Measurements from ENCODE around the gene RFTN1. TPM values are rescaled to one million over a fixed set of nuclear protein-coding genes. Genes with fewer than 3 reads are reported as not detected.
A peak's percentile ranks its signal among the peaks of the same experiment; 100 is the strongest.

Gene RFTN1
- total and polyA plus RNA-seq, 9 of the 15 experiments (the other 6 are each of a cell fraction or from before 2014, with no cell fraction given): 0.08 to 0.51 (median 0.11) TPM; not detected in 6

- FAIRE-seq: no peak
- H3K9me1 ChIP-seq (ENCODE audit: control insufficient read depth, insufficient read depth, low read length): no peaks in the 10 kb centered on the region
- H3K79me2 ChIP-seq (ENCODE audit: control insufficient read depth, insufficient read depth, low read length): no peaks in the 10 kb centered on the region
- in situ Hi-C loops (cut with MboI): no loop called here
- H2AFZ ChIP-seq (ENCODE audit: low read depth, low read length): no peak overlapping the region
- H4K20me1 ChIP-seq (replicated peaks; ENCODE audit: control insufficient read depth, insufficient read depth, low read length): no peaks in the 10 kb centered on the region
- ChIA-PET POLR2A (interaction anchor here (0.5 to 1.0 kb wide), 2 partner anchors 8 to 15 kb away, joined by 3 to 6 read pairs; no protein-coding TSS in a partner anchor), CTCF (ENCODE audit: low intra/inter-chr PET ratio) (no interaction called here)
- no peak overlapping the region for H3K4me3 ChIP-seq
- ATAC-seq: no peak
- BruUV-seq (replicated peaks): no TSS peak
- 0% methylated on average over 2 of the region's 2 CpGs for WGBS (ENCODE audit: insufficient coverage, low coverage, missing lambda C conversion rate)
- no peak for DNase-seq (ENCODE audit: extremely low read depth in 1 of 4, low spot score in 3 of 4)
- no peak overlapping the region for H3K9ac ChIP-seq (ENCODE audit: insufficient read depth in 1 of 2, low read depth in 2 of 2, low read length in 2 of 2)
- H3K27me3 ChIP-seq (ENCODE audit: control insufficient read depth in 2 of 2, insufficient read depth in 2 of 2, low read length in 2 of 2): peaks cover 0 to 9% of the 10 kb centered on the region in 2 experiments; a peak in 3 of 5 replicates
- intact Hi-C loops (cut with micrococcal nuclease): no loop called here
- H3K27ac ChIP-seq (ENCODE audit: extremely low read depth, low read depth, low read length): no peak overlapping the region
- H3K4me2 ChIP-seq (ENCODE audit: insufficient read depth, low read length): no peak overlapping the region
- H3K9me3 ChIP-seq (replicated peaks; ENCODE audit: control insufficient read depth, insufficient read depth, low read depth, low read length): no peaks in the 10 kb centered on the region
- no peak for TF ChIP-seq ZSCAN32 (CRISPR knock-in tag; IDR thresholded peaks at IDR 0.05)
- no peak for TF ChIP-seq PCBP2 (IDR thresholded peaks at IDR 0.05; ENCODE audit: low read depth, low read length, poor library complexity, severe bottlenecking)
- TF ChIP-seq NR0B1 (IDR thresholded peaks at IDR 0.05; ENCODE audit: partially characterized antibody): no peak
- no peak for TF ChIP-seq MTA1 (IDR thresholded peaks at IDR 0.05; ENCODE audit: borderline replicate concordance)
- TF ChIP-seq, protein P1, sequence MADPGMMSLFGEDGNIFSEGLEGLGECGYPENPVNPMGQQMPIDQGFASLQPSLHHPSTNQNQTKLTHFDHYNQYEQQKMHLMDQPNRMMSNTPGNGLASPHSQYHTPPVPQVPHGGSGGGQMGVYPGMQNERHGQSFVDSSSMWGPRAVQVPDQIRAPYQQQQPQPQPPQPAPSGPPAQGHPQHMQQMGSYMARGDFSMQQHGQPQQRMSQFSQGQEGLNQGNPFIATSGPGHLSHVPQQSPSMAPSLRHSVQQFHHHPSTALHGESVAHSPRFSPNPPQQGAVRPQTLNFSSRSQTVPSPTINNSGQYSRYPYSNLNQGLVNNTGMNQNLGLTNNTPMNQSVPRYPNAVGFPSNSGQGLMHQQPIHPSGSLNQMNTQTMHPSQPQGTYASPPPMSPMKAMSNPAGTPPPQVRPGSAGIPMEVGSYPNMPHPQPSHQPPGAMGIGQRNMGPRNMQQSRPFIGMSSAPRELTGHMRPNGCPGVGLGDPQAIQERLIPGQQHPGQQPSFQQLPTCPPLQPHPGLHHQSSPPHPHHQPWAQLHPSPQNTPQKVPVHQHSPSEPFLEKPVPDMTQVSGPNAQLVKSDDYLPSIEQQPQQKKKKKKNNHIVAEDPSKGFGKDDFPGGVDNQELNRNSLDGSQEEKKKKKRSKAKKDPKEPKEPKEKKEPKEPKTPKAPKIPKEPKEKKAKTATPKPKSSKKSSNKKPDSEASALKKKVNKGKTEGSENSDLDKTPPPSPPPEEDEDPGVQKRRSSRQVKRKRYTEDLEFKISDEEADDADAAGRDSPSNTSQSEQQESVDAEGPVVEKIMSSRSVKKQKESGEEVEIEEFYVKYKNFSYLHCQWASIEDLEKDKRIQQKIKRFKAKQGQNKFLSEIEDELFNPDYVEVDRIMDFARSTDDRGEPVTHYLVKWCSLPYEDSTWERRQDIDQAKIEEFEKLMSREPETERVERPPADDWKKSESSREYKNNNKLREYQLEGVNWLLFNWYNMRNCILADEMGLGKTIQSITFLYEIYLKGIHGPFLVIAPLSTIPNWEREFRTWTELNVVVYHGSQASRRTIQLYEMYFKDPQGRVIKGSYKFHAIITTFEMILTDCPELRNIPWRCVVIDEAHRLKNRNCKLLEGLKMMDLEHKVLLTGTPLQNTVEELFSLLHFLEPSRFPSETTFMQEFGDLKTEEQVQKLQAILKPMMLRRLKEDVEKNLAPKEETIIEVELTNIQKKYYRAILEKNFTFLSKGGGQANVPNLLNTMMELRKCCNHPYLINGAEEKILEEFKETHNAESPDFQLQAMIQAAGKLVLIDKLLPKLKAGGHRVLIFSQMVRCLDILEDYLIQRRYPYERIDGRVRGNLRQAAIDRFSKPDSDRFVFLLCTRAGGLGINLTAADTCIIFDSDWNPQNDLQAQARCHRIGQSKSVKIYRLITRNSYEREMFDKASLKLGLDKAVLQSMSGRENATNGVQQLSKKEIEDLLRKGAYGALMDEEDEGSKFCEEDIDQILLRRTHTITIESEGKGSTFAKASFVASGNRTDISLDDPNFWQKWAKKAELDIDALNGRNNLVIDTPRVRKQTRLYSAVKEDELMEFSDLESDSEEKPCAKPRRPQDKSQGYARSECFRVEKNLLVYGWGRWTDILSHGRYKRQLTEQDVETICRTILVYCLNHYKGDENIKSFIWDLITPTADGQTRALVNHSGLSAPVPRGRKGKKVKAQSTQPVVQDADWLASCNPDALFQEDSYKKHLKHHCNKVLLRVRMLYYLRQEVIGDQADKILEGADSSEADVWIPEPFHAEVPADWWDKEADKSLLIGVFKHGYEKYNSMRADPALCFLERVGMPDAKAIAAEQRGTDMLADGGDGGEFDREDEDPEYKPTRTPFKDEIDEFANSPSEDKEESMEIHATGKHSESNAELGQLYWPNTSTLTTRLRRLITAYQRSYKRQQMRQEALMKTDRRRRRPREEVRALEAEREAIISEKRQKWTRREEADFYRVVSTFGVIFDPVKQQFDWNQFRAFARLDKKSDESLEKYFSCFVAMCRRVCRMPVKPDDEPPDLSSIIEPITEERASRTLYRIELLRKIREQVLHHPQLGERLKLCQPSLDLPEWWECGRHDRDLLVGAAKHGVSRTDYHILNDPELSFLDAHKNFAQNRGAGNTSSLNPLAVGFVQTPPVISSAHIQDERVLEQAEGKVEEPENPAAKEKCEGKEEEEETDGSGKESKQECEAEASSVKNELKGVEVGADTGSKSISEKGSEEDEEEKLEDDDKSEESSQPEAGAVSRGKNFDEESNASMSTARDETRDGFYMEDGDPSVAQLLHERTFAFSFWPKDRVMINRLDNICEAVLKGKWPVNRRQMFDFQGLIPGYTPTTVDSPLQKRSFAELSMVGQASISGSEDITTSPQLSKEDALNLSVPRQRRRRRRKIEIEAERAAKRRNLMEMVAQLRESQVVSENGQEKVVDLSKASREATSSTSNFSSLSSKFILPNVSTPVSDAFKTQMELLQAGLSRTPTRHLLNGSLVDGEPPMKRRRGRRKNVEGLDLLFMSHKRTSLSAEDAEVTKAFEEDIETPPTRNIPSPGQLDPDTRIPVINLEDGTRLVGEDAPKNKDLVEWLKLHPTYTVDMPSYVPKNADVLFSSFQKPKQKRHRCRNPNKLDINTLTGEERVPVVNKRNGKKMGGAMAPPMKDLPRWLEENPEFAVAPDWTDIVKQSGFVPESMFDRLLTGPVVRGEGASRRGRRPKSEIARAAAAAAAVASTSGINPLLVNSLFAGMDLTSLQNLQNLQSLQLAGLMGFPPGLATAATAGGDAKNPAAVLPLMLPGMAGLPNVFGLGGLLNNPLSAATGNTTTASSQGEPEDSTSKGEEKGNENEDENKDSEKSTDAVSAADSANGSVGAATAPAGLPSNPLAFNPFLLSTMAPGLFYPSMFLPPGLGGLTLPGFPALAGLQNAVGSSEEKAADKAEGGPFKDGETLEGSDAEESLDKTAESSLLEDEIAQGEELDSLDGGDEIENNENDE (IDR thresholded peaks at IDR 0.05; ENCODE audit: low read depth, low read length): no peak
- TF ChIP-seq FOXA3 (CRISPR knock-in tag; conservative IDR thresholded peaks at IDR 0.05 in 1 of 2, IDR thresholded peaks at IDR 0.05 in 1 of 2): peak in 1 of 2 experiments; percentile 65; a peak in 2 of 4 replicates
- no peaks in the 10 kb centered on the region for H3K36me3 ChIP-seq (ENCODE audit: control insufficient read depth, insufficient read depth, low read length)
- H3K4me1 ChIP-seq (replicated peaks in 1 of 2; ENCODE audit: control insufficient read depth in 2 of 2, insufficient read depth in 2 of 2, low read length in 2 of 2): no peaks in the 10 kb centered on the region
Observed at GRCh38 chr3:16474216-16474615, 39.3 kb downstream of the RFTN1 start.
